Activated CD4-positive, alpha-beta T cell treated with anti-CD3 and anti-CD28 coated beads, Interleukin-2, Interleukin-6, amounts not matched to agents 100 ng/mL and 50 ng/mL, durations not matched to agents 16 hours and 8 hours (primary cell): ENCODE data around the gene CLEC1B.
"Not testable (repeated sequence)": the region's sequence is repeated elsewhere in the genome, so short reads cannot be mapped to it uniquely, and the experiment has no call there.

Experiments used
- DNase-seq: peaks from one replicate; pipeline ENCODE4 v3.0.0-alpha.2; 2020

The CLEC1B gene

DNA sequence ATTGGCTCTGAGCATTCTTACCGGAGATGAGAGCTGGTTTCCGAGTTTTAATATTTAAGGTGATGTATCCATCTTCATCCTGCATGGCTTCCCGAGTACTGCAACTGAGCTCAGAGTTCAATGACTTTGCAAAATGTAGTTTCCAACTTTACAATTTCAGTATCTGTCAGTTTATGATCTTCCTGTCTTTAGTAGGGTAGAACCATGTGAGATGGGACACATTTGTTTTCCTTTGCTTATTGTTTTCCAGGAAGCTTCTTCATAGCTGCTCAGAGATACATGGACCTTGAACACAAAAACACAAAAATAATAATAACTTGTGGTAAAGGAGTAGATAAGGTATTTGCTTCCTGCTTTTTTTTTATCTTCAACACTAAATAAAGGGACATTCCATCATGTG is at the start of gene CLEC1B:
CLEC1B (minus strand) TSS at position 106 of the 400 bp plus-strand sequence; CDS start at position 85, 21 bp downstream.
- DNase-seq = no peak

GRCh38 chr12:10048526-10048925 is 49.6 kb upstream of the CLEC1B start:
- no peak for DNase-seq

DNA sequence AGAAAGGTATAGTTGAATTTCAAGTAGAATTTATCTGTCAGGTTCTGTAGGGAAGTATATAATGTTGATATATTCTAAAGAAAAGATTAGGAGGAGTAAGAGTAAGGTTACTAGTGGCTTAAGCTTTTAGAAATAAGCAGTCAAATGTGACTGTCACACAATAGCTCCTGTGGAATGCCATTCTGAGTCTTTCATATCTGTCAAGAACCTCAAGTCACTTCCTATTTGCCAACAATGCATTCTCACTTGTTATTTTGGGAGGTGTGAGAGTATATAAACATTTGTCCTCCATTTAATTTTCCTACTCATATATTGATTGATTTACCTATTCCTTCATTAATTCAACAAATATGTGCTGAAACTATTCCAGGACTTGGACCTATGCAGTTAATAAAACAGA is 43.2 kb upstream of the CLEC1B start:
- no peak for DNase-seq

DNA sequence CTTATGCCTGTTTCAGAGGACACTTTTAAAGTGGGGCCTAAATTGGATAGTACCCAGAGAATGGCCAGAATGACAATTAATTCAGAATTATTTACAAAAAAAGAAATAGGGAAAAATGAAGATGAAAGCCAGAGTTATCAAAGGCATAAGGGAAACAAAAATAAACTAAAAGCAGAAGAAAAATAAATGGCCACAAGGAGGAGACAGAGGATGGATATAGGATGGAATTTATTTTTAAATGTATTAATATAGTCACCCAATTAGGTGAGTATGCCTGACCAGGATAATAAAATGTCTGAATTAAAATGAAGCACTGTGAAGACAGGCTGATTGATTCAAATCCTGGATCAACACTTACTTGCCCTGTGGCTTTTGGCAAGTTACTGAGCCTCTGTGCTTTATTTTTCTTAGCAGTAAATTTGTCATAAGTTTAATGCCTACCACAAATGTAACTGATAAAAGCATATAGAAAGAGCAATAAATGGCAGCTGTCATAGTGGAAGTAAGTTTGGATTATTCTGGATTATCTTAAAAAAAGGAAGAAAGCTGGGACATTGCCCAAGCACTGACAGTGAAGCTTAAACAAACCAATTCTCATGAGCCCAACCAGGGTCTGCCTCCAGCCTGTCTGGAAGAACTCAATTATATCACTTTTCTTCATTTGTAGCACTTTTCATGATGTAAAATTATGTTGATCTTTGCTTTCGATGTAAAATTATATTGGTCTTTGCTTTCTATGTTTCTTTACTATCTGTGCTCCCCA is 35.0 kb upstream of the CLEC1B start:
- DNase-seq = no peak

DNA sequence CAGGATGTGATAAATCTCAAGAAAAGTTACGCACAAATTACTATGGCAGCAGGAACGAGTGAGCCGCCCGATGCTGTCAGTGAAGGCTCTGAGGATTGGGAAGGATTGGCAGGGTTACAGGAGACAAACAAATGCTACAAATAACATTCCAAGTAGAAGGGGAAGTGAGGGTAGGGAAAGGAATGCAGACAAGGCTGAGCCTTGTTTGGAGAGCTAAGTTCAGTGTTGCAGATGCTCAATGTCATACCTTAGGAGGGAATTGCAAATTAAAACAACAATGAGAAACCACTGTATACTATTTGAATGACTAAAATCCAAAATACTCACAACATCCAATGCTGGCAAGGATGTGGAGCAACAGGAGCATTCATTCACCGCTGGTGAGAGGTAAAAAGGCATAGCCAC is 32.9 kb upstream of the CLEC1B start:
- no peak for DNase-seq

DNA sequence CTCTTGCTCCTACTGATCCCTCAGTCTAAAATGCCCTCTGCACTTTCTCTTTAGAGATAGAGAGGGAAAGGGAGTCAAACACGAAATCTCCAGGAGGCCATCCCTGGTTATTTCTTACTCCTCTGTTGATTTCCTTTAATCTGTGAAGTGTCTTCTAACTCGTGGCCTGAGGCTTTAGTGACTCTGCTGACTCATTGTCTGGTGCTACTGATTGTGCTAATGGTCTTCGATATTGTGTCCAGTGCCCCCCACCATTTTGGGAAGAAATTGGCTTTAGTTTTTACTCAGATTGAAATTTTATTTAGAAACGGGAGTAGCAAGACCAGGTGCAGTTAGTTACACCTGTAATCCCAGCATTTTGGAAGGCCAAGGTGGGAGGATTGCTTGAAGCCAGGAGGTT is 32.4 kb upstream of the CLEC1B start:
- DNase-seq = no peak

DNA sequence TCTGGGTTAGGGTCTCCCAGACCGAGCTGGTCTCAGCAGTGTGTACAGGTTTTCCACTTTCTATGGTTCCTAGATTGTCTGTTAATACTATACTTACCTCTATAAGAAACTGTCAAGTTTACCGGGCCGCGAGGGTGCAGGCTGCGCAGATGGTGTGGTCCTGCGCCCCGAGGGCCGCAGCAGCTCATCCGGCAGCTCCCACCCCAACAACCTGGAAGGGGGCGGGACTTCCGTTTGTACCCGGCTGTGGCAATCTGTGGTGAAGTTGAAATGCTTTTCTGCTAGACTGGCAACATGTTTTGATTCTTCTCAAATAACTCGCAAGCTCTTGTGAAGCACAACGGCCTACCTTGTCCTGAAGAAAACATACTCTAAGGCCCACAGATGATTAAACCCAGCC is 31.5 kb upstream of the CLEC1B start, which contains the start of gene CLEC9A:
CLEC9A (plus strand) TSS at position 237 of the 400 bp plus-strand sequence. CDS start 22,006 bp downstream, outside the sequence.
- DNase-seq = no peak

GRCh38 chr12:10027721-10028120 is 28.8 kb upstream of the CLEC1B start:
- DNase-seq = no peak

- no peak for DNase-seq
Measured at GRCh38 chr12:10027311-10027710, 28.4 kb upstream of the CLEC1B start.

DNA sequence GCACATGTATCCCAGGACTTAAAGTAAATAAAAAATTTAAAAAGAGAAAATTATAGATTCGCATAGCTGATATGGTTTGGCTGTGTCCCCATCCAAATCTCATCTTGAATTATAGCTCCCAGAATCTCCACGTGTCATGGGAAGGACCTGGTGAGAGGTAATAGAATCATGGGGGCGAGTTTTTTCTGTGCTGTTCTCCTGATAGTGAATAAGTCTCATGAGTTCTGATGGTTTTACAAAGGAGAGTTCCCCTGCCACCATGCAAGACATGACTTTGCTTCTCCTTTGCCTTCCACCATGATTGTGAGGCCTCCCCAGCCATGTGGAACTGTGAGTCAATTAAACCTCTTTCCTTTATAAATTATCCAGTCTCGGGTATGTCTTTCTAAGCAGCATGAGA is 27.7 kb upstream of the CLEC1B start:
- not testable (repeated sequence) for DNase-seq

DNA sequence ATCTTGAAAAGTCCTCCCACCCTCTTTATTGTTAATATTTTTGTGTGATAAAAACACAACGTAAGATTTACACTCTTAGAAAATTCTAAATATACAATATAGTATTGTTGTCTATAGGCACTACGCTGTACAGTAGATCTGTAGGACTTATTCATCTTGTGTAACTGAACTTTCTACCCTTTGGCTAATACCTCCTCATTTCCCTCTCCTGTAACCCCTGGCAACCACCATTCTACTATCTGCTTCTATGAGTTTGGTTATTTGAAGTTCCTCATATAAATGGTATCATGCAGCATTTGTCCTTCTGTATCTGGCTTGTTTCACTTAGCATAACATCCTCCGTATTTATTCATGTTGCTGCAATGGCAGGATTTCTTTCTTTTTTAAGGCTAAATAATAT is 26.3 kb upstream of the CLEC1B start:
- DNase-seq = no peak

DNA sequence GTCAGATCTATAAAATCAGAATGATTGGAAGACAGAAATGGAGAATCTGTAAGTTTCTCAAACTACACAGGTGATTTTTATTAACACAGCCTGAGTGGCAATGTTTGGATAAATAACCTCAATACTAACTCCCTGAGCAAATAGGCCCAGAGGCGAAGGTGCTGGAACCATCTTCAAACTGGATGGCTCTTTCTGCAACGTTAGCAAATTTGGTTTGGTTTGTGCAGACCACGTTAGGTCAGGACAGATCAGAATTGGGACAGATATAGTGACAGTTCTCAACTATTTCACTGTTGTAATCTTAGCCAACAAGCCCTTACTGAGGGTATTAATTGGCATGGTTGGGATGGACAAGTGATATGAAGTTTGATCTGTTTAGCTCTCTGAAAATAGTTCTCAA is 22.4 kb upstream of the CLEC1B start:
- DNase-seq = no peak

DNA sequence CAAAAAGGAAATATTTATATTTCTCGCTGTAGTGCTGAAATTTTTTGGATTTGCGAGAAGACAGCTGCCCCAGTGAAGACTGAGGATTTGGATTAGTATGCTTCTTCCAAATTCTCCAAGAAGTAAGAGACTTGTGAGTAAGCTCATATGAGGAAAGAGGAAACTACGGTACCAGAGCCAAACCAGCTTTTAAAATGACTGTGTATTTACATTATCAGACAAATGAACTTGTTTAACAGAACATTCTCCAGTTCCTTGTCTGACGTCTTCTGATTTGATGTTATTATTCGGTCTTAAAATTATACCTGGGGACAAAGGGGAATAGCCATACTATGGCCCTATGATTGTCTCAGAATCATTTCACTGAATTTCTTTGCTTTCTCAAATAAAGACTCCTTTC is 19.5 kb upstream of the CLEC1B start:
- no peak for DNase-seq

DNA sequence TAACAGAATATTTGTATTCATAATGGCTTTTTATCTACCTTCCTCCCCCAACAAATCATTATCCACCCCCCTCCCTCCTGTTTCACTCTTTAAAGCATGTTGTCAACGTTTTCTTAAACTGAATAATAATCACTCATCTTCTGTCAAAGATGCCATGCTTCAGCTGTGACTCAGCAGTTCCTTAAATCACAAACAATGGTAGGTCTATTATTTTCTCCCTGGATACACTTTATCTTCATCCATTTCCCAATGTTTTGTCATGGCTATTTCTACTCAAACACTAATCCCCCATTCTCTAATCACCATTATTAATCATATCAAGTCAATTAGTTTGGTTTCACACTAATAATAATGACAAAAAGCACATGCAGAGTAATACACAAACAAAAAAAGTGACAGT is 18.0 kb upstream of the CLEC1B start:
- DNase-seq = no peak

DNA sequence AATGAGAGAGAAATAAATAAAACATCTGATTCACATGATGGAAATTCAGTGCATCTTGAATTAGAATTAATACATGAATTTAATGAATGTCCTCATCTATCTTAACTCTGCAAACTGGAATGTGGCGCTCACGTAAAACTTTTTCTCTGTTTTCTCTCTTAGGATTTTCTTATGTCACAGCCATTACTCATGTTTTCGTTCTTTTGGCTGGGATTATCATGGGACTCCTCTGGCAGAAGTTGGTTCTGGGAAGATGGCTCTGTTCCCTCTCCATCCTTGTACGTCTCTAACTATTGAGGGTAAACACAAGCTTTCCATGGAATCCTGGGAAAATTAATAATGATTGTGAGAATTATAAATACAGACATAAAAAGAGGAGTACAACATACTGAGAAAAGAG is 16.5 kb upstream of the CLEC1B start:
- DNase-seq = no peak

GRCh38 chr12:10012630-10013330 is 13.9 kb upstream of the CLEC1B start:
- DNase-seq = no peak

GRCh38 chr12:10001171-10001776 is 2.4 kb upstream of the CLEC1B start:
- DNase-seq = no peak

DNA sequence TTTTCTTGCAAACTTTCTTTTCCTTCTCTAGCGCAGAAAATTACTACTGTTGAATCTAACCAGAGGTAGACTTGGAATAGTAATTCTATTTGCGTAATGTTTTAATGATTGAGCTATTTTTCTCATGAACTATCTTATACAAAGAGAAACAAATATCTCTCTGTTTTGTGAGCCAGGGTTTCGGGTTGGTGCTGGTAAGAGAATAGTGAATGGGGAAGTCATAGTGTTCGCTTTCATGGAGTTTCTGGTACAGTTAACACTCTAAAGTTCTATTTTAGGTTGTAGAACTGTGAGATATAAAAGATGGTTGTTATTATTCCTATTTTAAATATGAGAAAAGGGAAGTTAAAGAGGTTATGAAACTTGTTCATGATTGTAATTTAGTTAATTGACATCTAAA is 6.6 kb downstream of the CLEC1B start:
- no peak for DNase-seq

DNA sequence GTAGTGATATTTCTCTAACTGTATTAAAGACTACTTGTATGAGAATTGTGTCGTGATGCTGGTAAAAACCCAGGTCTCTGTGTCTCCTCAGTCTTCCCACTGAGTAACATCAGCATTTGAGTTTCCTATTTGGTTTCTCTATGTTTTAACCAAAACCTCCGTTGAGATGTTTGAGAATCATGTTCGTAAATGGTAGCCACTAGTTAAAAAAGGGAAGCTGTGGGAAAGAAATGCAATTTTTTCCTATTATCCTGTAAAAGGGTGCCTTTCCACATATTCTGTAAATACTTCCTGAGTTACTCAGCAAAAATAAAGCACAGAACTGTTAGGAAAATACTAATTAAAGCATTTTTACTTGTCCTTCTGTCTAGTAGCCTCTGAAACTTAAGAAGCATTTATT is 7.0 kb downstream of the CLEC1B start:
- no peak for DNase-seq

DNA sequence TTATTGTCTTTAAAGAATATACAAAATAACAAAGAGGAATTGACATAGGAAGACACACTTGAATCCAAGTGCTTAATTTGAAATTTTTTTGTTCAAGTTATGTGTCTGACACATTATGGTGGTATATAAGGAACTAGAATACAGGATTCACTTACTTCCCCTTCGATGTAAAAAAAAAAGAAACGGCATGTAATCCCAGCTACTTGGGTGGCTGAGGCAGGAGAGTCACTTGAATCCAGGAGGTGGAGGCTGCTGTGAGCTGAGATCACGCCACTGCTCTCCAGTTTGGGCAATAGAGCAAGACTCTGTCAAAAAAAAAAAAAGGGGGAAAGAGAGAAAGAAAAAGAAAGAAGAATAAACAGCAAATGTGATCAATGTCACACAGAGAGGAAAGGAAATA is 18.8 kb downstream of the CLEC1B start:
- no peak for DNase-seq

GRCh38 chr12:9977916-9978315 is 21.0 kb downstream of the CLEC1B start:
- no peak for DNase-seq

GRCh38 chr12:9976626-9977025 is 22.3 kb downstream of the CLEC1B start:
- not testable (repeated sequence) for DNase-seq

GRCh38 chr12:9975614-9976013 is 23.3 kb downstream of the CLEC1B start:
- no peak for DNase-seq

- not testable (repeated sequence) for DNase-seq
Measured at GRCh38 chr12:9974731-9975130, 24.2 kb downstream of the CLEC1B start.
